Urinary bladder (tissue), 4 donors: ENCODE measurements around the gene SDCCAG8. TPM values are rescaled to one million over a fixed set of nuclear protein-coding genes. Genes with fewer than 3 reads are reported as not detected.

Experiments used
- DNase-seq: peaks from one replicate; pipeline ENCODE4 v3.0.0-alpha.2; 2015; ENCODE audit errors: extremely low spot score
- H3K27ac ChIP-seq: one replicate; pipeline ENCODE4 v1.5.1; 2013; ENCODE audit warnings: low read depth, mild to moderate bottlenecking, moderate library complexity
- H3K36me3 ChIP-seq: one replicate; pipeline ENCODE4 v1.6.1; 2013; ENCODE audit warnings: mild to moderate bottlenecking, moderate library complexity; ENCODE audit not compliant: insufficient read depth
- H3K4me1 ChIP-seq: one replicate; pipeline ENCODE4 v1.6.1; 2013; ENCODE audit warnings: mild to moderate bottlenecking, moderate library complexity; ENCODE audit not compliant: insufficient read depth
- H3K4me3 ChIP-seq: one replicate; pipeline ENCODE4 v1.5.1; 2013; ENCODE audit warnings: low read depth, low read length
- WGBS: extraction: QIAGEN DNeasy Blood & Tissue Kit; methylation state at CpG from one replicate; pipeline ENCODE4 v1.1.7; 2013; 5-methylcytosine and 5-hydroxymethylcytosine counted together
- polyA plus RNA-seq: library from polyadenylated mRNA; stranded (reverse); fragments of 200-250 nt; gene quantifications from one replicate; pipeline ENCODE4 v1.2.3, GENCODE V29; 2013
- total RNA-seq: library from RNA; depleted of rRNA; stranded (reverse); fragments of >200 nt; gene quantifications from one replicate; pipeline ENCODE4 v1.2.3, GENCODE V29; 2014
- donor health status: healthy with polysubstance abuse.
- donor health status: healthy.

SDCCAG8 gene
- total and polyA plus RNA-seq, 2 donors = 19.0 to 85.5 TPM

DNA sequence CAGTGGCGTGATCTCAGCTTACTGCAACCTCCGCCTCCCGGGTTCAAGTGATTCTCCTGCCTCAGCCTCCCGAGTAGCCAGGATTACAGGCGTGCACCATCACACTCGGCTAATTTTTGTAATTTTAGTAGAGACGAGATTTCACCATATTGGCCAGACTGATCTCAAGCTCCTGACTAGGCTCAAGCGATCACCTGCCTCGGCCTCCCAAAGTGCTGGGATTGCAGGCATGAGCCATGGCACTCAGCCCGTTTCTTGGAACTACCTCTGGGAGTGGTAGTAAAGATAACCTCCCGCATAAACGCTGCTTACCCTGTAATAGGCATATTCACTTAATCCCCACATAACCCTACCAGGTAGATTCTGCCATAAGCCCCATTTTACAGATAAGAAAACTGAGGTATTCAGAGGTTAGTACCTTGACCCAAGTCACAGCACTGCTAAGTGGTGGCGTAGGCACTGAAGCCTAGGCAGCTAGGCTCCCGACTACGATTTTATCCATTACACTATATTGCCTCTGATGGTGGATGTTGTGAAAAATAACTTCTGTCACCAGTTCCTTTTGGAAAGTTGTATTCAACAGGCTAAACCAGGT lies 143.8 kb downstream of the SDCCAG8 start:
- H3K4me3 ChIP-seq = no peak overlapping the region
- H3K27ac ChIP-seq = no peak overlapping the region
- H3K4me1 ChIP-seq = no peaks in the 10 kb centered on the region
- DNase-seq = no peak
- 97% methylated on average over 15 of the region's 15 CpGs for WGBS
- no peaks in the 10 kb centered on the region for H3K36me3 ChIP-seq

DNA sequence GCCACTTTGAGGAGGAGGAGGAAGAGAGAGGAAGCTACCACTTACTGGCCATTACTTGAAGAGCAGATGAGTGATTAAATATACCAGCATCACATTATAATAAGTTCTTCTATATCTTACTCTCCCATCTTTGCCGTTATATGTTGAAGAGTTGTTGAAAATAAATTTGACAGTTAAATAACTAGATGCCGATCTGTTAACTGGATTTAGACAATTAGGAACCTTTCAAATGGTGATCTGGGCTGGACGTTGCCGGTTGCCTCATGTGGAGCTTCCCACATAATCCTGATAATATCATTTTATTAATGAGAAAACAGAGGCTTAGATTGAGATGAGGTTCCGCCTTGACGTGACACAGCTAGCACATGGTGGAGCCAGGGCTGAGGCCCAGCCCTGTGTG lies 147.0 kb downstream of the SDCCAG8 start:
- Histone ChIP-seq H3K36me3 (no peaks in the 10 kb centered on the region), H3K4me1 (no peaks in the 10 kb centered on the region), H3K4me3 (no peak overlapping the region), H3K27ac (no peak overlapping the region)
- WGBS = 93% methylated on average over 6 of the region's 6 CpGs
- no peak for DNase-seq

DNA sequence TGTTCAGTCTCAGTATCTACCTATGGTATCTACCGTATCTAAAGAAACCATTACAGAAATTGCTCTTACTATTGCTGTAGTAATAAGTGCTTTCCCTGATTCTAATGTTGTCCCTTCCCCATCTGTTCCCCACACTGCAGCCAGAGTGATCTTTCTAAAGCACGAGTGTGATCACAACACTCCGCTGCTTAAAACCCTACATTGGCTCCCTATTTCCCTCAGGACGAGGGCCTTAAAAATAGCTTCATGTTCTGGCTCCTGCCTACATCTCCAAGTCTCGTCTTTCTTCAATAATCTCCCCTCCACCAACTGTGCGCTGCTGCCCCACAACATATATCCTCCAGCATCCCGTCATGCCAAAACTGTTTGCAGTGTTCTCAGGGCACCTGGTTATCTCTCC lies 150.6 kb downstream of the SDCCAG8 start:
- 94% methylated on average over 7 of the region's 7 CpGs for WGBS
- no peak overlapping the region for H3K4me3 ChIP-seq
- DNase-seq = no peak
- H3K36me3 ChIP-seq = no peaks in the 10 kb centered on the region
- no peak overlapping the region for H3K27ac ChIP-seq
- H3K4me1 ChIP-seq = no peaks in the 10 kb centered on the region

DNA sequence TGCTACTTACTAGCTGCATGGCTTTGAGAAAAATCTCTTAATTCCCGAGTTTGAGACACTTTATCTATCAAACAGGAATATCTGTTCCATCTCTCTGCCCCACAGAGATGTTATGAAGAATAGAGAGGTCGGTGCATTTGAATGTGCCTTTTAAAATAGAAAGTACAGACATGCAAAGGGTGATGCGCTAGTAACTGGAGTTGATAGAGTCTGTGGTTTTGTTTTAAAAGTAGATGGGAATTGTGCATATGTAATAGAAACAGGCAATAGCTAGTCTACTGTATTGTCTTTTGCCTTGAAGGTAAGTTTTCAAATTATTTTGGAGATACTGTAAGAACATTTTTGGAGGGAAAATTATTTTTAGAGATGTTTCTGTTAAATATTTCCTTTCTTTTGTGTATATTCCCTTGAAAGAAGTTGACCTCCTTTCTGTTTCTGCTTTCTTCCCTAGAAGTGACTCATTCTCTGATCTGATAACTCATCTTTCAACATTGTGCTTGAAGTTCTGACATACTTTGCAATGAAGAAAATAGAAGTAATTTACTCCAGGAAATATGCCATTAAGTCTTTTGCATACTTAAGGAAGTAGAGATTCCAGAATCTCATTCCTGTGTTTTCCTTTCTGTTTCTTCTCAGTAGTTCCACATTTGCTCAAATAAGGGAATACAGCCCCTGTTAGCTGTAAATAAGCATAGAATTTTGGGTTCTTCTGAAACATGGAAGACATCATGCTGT lies 151.6 kb downstream of the SDCCAG8 start:
- no peak for DNase-seq
- Histone ChIP-seq H3K36me3 (no peaks in the 10 kb centered on the region), H3K27ac (no peak overlapping the region), H3K4me1 (no peaks in the 10 kb centered on the region), H3K4me3 (no peak overlapping the region)
- 79% methylated on average over 3 of the region's 3 CpGs for WGBS

DNA sequence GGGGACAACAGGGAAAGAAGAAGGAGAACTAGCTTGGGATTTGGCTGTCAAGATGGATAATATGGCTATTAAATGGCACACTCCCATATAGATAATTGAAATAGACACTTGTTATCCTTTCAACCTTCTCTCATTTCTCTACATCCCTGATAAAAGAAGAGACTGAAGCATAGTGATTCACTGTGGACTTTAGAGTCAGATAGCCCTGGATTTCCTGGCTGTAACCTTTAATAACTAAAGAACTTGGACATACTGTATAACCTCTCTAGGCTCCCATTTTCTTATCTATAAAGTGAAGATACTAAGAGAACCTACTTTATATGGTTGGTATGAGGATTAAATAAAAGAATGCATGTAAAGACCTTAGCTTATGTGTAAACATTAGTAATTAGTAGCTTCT lies 152.6 kb downstream of the SDCCAG8 start:
- H3K27ac ChIP-seq = no peak overlapping the region
- H3K36me3 ChIP-seq = no peaks in the 10 kb centered on the region
- no peak overlapping the region for H3K4me3 ChIP-seq
- DNase-seq = no peak
- no peaks in the 10 kb centered on the region for H3K4me1 ChIP-seq

DNA sequence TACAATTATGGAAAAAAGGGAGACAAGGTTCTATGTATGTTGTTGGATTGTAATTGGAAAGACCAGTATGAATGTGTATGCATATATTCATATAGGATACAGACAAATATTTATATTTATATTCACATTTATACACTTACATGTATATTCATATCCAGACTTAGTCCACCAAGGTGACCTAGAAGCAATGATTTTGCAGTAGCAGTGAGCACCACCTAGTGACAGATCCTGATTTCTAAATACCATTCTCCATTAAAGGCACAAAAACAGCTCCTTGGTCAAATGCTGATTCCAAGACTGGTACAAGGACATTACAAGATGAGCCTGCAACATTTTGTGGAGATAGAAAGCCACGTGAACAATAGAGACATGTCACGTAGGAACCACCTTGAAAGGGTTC lies 153.4 kb downstream of the SDCCAG8 start:
- no peak overlapping the region for H3K27ac ChIP-seq
- no peaks in the 10 kb centered on the region for H3K36me3 ChIP-seq
- WGBS = 93% methylated on average over 2 of the region's 2 CpGs
- H3K4me1 ChIP-seq = no peaks in the 10 kb centered on the region
- no peak for DNase-seq
- no peak overlapping the region for H3K4me3 ChIP-seq

DNA sequence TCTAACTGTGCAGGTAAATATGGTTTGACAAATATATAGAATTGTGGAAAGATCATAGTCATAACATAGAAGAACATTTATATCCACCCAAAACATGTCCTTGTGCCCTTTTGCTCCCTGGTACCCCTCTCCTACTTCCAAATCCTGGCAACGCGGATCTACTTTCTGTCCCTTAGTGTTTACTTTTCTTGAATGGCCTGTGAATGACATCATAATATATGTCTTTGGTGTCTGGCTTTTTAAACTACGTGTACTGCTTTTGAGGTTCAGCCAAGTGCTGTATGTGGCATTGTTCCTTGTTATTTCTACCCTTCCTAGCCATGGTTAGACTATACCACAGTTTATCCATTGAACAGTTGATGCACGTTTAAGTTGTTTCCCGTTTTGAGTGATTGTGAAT lies 155.6 kb downstream of the SDCCAG8 start:
- no peak overlapping the region for H3K27ac ChIP-seq
- peaks cover 2% of the 10 kb centered on the region for H3K36me3 ChIP-seq
- no peaks in the 10 kb centered on the region for H3K4me1 ChIP-seq
- no peak overlapping the region for H3K4me3 ChIP-seq
- 82% methylated on average over 5 of the region's 5 CpGs for WGBS
- no peak for DNase-seq

DNA sequence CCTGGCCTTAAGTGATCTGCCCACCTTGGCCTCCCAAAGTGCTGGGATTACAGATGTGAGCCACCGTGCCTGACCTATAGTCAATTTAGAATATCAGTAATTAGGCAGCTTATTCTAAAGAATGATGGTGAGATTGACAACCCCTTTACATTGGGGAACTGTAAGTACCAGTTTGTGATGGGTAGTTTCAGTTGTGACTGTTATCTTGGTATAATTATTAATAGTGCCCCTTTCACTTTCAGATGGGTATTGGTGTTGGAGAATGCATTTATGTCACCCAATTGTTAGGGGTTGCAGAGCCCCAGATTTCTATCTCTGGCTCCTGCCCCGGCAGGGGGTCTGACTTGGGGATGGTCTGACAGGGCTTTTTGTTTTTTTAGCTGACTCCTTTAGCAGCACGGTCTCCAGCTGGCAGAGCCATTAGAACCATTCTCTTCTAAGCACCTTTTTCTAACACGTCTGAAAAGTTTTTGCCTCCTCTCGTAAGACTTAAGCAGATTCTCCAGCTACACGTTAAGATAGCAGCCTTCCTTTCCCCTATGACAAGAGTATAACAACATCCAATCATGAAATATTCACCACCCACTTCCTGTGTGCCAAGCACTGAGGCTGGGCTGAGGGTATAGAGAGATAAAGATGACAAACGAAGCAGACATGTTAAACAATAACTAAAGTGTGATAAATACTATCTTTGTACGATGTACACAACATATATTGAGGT lies 157.8 kb downstream of the SDCCAG8 start:
- no peak for DNase-seq
- Histone ChIP-seq H3K27ac (no peak overlapping the region), H3K36me3 (peaks cover 2% of the 10 kb centered on the region), H3K4me1 (no peaks in the 10 kb centered on the region), H3K4me3 (no peak overlapping the region)
- WGBS = 75% methylated on average over 8 of the region's 8 CpGs

DNA sequence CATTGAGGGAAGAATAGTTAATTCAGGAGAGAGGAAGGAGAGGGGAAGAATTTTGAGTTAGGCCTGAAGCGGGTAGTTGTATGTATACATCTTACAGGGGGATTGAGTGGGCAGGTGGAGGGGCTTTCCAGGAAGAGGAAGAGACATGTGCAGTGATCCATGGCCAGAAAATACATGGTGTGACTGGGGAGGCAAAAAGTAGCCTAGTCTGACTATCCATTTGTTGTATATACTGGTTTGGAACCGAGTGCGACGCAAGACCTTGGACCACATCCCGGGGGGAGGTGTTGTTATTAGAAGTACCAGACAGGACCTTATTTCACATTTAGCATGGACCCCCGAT lies 158.3 kb downstream of the SDCCAG8 start:
- Histone ChIP-seq H3K36me3 (peaks cover 4% of the 10 kb centered on the region), H3K4me3 (no peak overlapping the region), H3K4me1 (no peaks in the 10 kb centered on the region), H3K27ac (no peak overlapping the region)
- WGBS = 96% methylated on average over 6 of the region's 6 CpGs
- DNase-seq = no peak

DNA sequence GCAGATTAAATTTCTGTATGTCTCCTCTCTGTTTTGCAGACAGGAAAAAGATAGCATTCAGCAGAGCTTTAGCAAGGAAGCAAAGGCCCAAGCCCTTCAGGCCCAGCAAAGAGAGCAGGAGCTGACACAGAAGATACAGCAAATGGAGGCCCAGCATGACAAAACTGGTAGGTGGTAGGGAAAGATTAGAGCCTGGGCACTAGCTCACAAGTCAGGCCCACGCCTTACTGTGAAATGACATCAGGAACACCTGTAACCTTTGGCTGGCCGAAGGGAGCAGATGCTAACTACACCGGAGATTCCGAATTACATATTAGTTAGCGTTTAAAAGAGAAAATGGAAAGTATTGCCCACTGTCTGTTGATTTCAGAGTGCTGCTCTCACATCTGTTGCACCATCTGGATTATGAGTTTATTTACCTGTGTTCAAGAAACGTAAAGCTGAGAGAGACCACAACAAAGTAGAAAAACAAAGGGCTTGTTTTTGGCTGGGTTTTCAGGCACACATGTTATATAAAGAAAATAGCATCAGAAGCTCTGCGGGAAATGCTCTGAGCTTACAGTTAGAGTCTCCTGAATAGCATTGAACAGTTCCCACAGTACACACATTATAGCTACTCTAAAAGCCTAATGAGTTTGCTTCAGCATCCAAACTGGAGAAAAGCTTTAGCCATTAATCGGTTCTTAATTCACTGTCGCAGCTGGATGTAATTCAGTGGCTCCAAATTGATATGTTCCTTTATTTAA lies 160.0 kb downstream of the SDCCAG8 start:
- no peak for DNase-seq
- no peaks in the 10 kb centered on the region for H3K4me1 ChIP-seq
- no peak overlapping the region for H3K27ac ChIP-seq
- H3K4me3 ChIP-seq = no peak overlapping the region
- peaks cover 4% of the 10 kb centered on the region for H3K36me3 ChIP-seq
- 83% methylated on average over 9 of the region's 9 CpGs for WGBS

DNA sequence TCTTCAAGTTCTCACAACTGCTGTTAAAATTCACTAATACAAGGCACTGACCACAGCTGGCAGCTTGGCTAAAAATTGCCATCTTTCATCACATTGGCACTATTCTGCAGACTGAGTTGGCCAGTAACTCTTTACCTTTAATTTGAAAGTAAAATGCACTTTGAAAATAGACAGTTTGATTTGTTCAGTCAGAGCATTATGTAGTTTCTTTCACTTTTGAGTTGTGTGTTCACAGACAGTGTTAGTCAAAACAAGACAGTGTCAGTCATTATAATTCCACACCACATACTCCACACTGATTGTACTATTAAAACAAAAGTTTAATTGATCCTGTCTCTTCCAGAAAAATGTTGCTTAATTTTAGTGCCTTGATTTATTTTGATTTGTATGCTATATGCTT lies 160.7 kb downstream of the SDCCAG8 start:
- H3K27ac ChIP-seq = no peak overlapping the region
- no peak overlapping the region for H3K4me3 ChIP-seq
- no peak for DNase-seq
- no peaks in the 10 kb centered on the region for H3K4me1 ChIP-seq
- H3K36me3 ChIP-seq = peaks cover 4% of the 10 kb centered on the region

DNA sequence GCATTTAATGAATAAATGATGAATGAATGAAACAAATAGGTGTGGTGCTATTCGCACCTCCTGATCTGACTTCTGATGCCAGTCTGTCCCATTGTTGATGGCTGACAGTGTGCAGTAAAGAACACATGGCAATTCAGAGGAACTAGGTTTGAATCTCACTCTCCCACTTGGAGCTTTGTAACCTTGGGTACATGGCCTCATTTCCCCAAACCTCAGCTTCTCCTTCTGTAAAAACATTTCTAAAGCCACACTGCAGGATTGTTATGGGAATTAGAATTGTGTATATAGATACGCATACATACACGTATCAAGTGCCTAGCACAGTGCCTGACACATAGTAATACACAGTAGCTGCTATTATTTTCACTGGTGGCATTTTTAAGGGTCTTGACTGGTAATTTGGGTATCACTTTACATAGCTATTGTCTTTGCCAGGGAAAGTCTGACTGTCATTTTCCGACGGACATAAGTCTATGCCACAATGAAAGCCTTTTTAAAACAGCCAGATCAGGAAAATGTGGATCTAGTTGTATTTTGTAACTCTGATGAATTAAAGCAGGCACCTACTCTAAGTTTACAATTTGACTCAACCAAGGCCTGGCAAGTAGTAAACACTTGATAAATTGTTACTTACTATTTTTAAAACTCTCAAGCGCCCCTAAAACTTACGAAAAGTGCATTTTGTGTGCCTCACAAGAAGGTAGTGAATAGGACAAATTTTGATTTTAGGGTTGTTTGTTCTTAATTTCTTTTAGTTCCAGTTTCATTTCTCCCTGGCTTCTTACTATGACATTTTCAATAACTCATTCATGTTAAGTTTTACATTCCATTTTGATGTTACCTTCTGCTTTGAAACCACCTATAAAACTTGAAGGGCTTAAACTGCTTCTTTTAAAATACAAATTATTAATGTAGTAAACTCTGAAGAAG lies 164.4 kb downstream of the SDCCAG8 start:
- WGBS = 92% methylated on average over 7 of the region's 7 CpGs
- Histone ChIP-seq H3K4me1 (no peaks in the 10 kb centered on the region), H3K4me3 (no peak overlapping the region), H3K27ac (no peak overlapping the region), H3K36me3 (peaks cover 4% of the 10 kb centered on the region)
- DNase-seq = no peak
